GM20431 (cell line): ENCODE data around the gene FOXA1.

Experiments
- in situ Hi-C: fragments of 300-500 bp; cut with MseI, MboI; formaldehyde crosslinking; loops from one replicate; pipeline ENCODE4 v1.15.0; 2020; ENCODE audit warnings: low sequenced_read_pairs; ENCODE audit not compliant: unreplicated experiment

The FOXA1 gene

DNA sequence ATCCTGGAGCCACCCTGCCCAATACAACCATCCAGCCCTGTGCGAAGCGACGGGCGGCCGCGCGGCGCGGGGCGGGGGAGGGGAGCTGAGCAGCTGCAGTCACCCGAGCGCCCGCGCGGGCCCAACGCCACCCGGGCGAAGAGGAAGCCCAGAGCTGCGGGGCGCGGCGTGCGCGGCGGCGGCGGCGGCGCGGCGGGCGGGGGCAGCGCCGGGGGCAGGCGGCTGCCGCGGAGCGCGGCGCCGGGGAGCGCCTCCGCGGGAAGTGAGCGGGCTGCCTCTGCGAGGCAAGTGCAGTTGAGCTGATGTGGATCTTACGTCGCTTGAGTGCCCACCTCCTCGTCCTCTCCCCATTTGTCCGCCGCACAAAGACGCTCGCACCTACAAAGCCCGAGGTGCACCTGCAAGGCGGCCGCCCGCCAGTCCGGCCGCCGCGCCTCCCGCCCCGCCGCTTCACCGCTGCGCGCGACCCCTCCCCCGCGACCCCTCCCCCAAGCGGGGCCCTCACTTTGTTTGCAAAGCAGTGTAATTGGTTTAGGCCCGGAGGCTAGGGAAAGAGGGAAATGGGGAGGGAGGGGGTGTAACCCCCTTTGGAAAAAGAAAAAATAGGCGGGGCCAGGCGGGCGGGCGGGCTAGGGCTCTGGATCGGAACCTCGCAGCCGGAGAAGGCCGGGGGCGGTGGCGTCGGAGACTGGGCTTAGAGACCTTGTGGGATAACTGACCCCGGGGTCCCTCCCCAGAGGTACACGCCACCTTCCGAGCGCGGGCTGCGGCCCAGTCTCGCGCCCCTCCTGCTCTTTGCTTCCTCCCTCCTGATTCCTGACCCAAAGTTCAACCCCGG lies at the start of gene FOXA1, which contains the start of gene TTC6:
Gene FOXA1 (minus strand): TSS at position 279 of the 838 bp plus-strand sequence. CDS start 277 bp downstream, at position 2.
Gene TTC6 (plus strand): TSS at position 659 of the 838 bp plus-strand sequence. CDS start 26,436 bp downstream, outside the sequence.
- in situ Hi-C loops = no loop called here

DNA sequence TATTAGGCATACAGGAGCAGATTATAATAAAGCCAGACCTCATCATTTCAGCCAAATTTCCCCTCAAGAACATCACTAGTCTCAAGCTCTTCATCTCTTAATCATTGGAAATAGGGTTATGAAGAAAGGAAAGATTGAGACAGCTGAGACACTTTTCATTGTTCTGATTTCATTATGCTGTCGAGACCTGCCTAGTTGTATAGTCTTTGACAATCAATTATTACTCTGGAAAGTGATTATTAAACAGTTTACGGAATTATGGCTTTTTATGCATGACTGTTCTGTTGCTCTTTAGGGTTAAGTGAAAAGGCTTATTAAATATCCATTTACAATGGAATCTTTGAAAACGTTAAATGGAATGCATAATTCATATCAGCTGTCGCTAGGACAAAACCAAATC lies 48.7 kb upstream of the FOXA1 start:
- in situ Hi-C loops = no loop called here

DNA sequence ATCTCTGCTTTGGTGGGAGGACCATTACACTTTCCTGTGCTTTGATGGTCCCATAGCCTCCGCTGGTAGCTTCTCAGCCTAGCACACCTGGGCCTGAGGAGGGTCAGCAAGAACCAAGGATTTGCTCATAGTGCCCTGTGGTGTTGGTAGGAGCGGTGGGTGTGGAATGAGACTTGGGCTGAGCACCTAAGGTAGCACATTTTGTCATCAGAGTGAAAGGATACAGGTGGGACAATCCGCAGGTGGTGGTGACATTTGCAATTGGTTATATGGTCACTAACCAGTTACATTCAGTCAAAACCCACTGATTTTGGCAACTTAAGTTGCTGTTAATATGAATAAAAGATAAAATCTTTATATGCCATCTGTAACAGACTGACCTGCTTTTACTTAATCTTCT lies 47.1 kb upstream of the FOXA1 start:
- in situ Hi-C loops = no loop called here

DNA sequence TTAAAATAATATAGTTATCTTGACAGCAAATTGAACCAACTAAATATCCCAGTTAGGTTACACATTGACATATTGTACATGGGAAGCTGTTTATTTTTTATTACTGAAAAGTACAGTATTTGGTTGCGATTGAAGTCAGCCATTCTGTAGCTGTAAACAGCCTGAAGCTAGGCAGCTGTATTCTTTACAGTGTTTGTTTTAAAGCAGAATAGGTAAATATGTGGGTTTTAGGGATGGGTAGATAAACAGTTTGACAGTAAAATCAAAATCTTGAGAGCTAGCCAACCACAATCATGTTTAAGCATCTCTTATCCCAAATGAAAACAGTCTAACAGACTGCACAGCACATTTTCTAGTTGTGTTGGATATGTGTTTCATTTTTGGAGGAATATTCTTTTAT lies 46.1 kb upstream of the FOXA1 start:
- in situ Hi-C loops = no loop called here

DNA sequence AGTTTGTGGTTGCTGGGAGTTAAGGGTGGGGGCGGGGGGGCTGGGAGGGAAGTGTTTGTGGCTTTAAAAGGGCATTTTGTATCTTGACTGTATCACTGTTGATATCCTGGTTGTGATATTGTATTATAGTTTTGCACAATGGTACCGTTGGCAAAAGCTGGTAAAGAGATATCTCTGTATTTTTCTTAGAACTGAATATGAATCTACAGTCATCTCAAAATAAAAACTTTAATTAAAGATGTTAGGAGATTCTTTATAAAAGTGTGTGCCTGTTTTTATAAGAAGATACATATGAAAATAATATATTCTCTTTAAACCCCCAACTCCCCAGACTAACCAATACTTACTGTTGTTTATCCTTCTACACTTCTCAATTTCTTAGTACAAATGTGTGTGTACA lies 43.5 kb upstream of the FOXA1 start:
- in situ Hi-C loops = no loop called here

DNA sequence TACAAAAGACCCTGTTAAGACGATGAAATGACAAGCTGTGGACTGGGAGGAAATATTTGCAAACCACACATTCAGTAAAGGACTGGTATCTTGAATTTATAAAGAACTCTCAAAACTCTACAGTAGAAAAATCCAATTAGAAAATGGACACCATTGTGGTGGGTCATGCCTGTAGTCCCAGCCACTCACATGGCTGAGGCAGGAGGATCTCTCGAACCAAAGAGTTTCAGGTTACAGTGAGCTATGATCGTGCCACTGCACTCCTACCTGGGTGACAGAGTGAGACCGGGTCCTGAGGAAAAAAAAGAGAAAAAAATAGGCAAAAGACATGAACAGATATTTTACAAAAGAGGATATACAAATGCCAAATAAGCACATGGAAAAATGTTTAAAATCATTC lies 42.3 kb upstream of the FOXA1 start:
- in situ Hi-C loops = no loop called here

DNA sequence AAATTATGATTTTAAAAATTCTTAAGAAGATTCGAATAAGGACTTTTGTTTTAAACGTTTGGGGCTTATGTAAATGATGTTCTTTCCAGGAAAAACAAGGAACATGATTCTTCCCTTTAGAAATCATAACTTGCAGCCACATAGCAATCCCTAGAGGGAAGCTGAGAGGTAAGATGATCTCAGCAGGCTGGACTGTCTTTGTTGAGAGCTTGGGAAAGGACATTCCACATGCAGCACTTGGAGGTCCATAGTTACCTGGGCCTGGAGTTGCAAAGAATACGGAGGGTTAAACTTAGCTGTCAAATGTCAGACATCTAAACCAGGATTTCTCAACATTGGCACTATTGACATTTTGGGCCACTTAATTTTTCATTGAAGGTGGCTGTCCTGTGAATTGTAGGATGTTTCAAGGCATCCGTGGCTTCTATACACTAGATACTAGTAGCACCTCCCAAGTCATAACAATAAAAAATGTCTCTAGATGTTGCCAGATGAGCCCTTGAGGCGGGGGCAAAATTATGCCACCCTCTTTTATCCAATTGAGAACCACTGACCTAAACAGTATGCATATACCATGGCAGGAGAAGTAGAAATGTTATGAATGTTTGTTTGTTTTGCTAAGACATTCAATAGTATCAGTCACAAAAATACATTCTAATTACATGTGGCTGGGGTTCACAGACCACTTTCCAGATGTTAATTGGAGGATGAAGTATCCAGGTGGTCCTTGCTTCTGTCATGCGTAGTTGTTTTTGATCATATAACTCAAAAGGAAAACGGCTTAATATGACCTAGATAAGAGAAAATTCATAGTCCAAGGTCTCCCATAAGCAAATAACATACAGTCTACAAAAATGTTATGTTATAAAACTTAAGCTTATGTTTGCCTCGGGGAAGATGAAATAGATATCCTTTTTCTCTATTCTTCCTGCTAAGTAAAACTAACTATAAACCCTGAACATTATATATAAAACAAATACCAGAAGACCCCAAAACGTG lies 30.8 kb upstream of the FOXA1 start:
- in situ Hi-C loops = no loop called here

DNA sequence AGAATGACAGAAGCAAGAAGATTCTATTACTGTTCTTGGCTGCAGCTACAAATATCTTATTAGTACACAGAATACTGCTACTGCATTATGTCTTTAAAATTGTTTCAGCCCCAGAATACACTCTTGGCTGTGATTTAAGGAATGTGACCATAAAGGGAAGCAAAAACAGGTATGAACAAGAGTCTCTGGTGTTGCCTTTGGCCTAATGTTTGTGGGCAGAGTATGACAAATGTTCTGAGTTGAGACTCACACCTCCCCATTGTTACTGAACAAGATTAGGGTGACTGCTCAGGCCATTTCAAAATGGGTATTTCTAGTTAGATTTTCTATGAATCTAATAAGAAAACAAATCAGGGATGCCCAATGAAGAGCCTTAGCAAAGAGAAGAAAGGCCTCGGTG lies 28.9 kb upstream of the FOXA1 start:
- in situ Hi-C loops = no loop called here

DNA sequence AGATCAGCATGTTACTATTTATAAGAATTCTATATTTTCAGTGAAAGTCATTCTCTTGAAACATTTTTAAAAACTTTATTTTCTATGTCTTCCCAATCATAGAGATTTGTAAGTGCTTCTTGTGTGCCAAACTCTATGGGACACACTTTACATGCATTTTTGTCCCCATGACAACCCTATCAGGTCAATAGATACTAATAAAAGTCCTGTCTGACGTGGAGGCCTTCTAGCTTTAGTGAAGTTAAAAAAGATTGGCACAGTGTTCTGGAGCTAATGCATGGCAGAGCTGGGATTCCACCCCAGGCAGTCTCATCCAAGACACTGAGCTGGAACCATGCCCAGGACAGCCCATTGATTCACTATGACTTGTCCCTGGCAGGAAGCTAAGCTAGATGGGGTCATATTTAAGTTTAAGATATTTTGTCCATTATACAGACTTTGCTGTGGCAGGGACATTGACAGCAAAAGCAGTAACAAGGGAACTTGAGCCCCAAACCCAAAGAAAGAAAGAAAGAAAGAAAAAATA lies 28.4 kb upstream of the FOXA1 start:
- in situ Hi-C loops = no loop called here

DNA sequence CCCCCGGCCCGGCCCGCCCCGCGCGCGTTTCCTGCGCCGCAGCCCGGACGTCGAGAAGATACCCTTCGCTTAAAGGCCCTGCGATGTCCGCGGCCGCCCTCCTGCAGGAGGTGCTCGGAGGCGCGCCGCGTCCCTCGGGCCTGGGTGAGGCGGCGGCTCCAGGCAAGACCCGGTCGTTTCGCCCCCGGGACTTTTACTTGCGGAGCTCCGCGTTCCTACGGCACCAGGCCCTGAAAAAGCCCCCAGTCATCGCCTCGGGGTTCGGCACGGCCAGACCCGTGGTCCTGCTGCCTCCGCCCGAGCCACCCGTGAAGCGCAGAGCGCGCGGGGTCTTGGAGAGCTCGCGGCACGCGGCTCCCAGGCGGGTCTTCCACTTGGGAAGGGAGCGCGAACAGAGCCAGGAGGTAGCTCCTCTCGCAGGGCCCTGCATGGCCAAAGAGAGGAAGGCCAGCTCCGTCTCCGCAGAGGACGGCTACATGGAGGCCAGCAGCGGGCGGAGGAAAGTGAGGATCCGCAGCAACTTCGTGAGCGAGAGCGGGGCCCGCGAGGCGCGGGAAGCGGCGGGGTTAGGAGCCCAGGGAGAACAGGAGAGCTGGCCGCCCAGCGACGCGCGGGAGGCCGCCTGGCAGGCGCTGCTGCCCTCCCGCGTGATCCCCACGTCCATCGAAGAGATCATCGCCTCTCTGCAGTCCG lies 27.3 kb upstream of the FOXA1 start:
- in situ Hi-C loops = no loop called here

DNA sequence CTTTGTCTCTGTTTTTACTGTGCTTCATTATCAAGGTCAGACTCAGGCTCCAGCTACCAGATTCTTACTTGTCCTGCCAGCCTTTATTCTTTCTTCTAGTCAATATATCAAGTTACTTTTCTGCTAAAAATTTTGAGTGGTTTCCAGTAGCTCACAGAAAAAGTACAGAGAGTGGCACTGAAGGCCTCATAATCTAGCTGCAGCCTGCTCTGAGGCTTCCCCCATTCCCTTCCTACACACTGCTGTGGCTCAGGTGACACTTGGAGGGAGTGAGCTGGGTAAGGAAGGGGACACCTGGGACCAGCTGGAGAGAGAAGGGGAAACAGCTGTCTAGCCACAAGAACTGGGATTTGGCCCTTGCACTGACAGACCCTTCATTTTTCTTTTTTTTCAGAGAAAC lies 25.8 kb upstream of the FOXA1 start:
- in situ Hi-C loops = no loop called here

DNA sequence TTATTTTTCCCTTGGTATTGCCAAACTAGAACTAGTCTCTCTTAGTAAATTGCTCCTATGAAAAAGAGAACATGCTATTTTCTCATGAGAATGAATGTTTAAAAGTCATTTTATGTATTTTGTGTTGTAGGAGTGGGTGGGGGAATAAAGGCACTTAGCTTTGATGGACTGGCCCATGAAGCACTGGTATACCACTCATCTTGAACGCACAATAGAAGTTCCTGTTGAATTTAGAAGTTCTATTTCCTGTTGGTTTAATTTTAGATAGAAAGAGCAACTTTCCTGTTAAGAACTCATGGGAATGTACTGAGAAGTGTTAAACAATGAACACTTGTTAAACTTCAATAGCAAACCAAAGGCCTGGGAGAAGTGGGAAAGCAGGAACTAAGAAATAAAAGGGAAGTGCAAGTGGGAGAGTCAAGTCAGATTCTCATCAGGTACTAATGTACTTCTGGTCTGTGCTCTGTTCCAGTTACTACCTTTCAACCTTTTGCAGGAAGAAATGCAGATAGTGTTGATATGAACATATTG lies 23.5 kb upstream of the FOXA1 start:
- in situ Hi-C loops = no loop called here

DNA sequence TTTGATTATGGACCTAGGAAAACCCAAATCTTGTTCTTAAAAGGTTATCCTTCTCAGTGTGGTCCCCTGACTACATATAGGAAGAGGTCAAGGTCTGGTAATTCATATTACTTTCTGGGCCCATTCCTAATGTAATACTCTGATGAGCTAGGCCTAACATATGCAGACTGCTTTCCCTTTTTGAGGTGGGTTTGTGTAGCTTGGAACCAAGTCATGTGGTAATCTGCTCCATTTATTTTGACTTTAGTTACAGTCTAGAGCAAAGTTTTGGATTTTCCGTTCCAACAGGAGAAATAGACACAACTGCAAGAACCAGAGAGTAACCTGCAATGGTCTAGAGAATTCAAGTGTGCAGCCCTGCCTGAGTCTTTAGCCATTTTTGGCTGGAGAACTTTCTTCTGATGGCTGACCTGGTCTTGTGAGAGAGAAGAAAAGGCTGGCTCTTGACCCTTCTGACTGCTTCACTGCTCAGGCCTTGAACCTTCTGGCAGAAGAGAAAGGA lies 22.9 kb upstream of the FOXA1 start:
- in situ Hi-C loops = no loop called here

DNA sequence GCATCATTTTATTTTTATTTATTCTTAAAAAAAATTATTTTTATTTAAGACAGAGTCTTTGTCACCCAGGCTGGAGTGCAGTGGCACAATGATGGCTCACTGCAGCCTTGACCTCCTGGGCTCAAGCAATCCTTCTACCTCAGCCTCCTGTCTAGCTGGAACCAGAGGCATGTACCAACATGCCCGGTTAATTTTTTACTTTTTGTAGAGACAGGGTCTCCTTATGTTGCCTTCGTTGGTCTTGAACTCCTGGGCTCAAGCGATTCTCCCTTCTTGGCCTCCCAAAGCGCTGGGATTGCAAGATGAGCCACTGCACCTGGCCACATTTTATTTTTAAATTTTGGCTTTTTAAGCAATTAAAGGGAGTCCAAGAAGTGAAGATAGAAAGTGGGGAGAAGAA lies 21.8 kb upstream of the FOXA1 start:
- in situ Hi-C loops = no loop called here

DNA sequence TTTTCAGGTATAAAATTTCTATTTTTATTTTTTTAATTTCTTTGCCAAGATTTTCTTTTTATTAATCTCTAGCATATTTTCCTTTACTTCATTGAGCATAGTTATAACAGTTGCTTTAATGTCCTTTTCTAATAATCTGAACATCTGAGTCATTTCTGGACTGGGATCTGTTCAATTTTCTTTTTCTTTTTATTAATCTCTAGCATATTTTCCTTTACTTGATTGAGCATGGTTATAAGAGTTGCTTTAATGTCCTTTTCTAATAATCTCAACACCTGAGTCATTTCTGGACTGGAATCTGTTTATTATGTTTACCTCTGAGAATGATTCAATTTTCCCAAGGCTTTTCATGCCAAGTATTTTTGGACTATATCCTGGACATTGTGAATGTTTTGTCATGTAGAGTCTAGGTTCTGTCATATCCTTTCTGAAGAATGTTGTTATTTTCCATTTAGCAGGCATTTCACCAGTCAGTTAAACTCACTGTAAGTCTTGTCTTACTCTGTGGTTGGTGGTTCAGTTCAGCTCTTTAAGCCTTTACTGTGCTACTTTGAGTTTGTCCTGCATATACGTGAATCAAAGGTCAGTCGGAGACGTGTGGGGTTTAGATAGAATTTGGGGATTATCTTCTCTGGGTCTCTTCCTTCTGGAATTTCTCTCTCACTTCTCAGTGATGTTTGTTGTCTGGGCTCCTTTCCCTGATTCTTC lies 20.7 kb upstream of the FOXA1 start:
- in situ Hi-C loops = no loop called here

DNA sequence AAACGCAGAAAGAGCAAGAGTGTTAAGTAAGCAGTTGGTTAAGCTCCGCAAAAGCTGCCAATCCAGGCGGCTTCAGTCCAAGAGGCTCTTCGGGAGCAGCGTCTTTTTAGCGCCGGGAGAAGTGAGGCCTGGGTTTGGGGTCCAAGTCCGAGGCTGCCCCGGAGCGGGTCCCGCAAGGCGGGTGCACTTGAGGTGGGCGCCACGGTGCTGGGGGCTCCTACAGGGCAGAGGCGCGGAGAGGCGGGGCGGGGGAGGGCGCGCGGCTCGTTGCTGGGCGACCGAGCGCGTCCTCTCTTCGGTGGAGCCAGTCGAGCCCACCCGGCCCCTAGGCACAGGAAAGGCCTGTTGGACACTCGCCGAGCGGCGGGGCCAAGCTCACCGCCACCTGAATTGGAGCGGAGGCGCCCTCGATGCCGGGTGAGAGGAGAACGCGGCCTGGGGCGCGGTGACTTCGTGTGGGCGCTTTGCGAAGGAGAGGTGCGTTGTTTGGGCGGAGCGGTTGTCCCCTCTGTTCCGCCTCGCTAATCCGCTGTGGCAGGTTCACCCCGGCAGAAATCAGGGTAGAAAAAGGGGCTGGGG lies 16.0 kb upstream of the FOXA1 start:
- in situ Hi-C loops = no loop called here

DNA sequence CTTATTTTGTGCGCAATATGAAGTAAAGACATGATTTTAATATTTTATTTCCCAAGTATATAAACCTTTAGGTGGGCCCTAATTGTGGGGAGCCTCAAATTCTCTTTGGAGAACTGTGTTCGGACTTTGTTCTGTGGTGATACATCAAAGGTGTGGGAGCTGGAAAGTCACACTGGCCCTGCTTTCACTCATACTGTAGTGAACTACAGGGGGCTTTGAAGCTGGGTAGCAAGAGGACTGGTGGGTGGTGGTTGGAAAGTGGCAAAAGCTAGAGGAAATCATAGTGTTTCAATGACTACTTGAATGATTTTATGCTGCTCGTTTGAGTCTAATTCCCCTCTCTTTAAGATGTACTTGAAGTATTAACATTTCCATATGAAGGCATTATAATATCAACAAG lies 13.6 kb upstream of the FOXA1 start:
- in situ Hi-C loops = no loop called here

DNA sequence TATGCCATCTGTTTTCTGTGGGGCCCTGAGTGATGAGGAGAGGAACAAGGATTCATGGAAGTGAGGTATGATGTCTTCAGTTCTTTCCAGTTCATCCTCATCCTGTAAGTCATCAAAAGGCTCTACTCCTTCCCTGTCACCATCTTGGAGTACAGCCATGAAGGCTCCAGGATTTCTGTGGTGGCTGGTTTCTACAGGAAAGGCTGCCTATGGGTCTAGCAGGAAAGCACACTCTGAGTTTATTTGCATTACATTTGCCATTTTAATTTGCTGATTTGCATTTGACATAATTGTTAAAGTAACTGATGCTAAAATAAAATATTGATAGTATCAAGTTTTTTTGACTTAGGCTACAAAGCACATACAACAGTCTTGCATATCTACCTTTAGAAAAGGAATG lies 11.6 kb upstream of the FOXA1 start:
- in situ Hi-C loops = no loop called here
